BJ (cell line): ENCODE results near the gene SLIT3. TPM values are rescaled to one million over a fixed set of nuclear protein-coding genes. Genes with fewer than 3 reads are reported as not detected.

Experiments
- CTCF ChIA-PET: fragments of 350-600 bp; formaldehyde crosslinking; extraction: SDS; loops from one replicate; lab custom pipeline; 2021; ENCODE audit warnings: antibody characterized with exemption, inconsistent platforms; lab: Yijun Ruan, JAX
- POLR2A ChIA-PET: fragments of 300-600 bp; sonication (Branson Sonifier 250); formaldehyde crosslinking; extraction: SDS; loops from one replicate; lab custom pipeline; 2021; ENCODE audit warnings: antibody characterized with exemption; lab: Charles Lee
- DNase-seq: peaks from one replicate; pipeline ENCODE4 v3.0.0-alpha.2; 2011; ENCODE audit warnings: low read depth
- H3K27me3 ChIP-seq: 2 replicates; pipeline ENCODE4 v1.6.0; 2011; ENCODE audit warnings: low read length; ENCODE audit not compliant: control insufficient read depth, insufficient read depth
- H3K36me3 ChIP-seq: 2 replicates; pipeline ENCODE4 v1.5.1; 2011; ENCODE audit warnings: low read length; ENCODE audit not compliant: control insufficient read depth, insufficient read depth
- H3K4me3 ChIP-seq: 2 replicates; pipeline ENCODE4 v1.5.1; 2011; ENCODE audit warnings: low read depth, mild to moderate bottlenecking, control low read depth, low read length
- polyA plus RNA-seq: library from polyadenylated mRNA; depleted of rRNA; stranded (reverse); fragments of >200 nt; gene quantifications from 2 replicates; pipeline ENCODE4 v1.2.3, GENCODE V29; 2011
- TF ChIP-seq, protein P1 (sequence below): IDR thresholded peaks from 2 replicates; pipeline ENCODE4 v1.5.1; 2011; ENCODE audit warnings: low read depth, mild to moderate bottlenecking, control low read depth, inconsistent platforms, low read length, moderate library complexity; ENCODE audit not compliant: insufficient read depth

The SLIT3 gene
- polyA plus RNA-seq, 1 experiment: 26.8 TPM

DNA sequence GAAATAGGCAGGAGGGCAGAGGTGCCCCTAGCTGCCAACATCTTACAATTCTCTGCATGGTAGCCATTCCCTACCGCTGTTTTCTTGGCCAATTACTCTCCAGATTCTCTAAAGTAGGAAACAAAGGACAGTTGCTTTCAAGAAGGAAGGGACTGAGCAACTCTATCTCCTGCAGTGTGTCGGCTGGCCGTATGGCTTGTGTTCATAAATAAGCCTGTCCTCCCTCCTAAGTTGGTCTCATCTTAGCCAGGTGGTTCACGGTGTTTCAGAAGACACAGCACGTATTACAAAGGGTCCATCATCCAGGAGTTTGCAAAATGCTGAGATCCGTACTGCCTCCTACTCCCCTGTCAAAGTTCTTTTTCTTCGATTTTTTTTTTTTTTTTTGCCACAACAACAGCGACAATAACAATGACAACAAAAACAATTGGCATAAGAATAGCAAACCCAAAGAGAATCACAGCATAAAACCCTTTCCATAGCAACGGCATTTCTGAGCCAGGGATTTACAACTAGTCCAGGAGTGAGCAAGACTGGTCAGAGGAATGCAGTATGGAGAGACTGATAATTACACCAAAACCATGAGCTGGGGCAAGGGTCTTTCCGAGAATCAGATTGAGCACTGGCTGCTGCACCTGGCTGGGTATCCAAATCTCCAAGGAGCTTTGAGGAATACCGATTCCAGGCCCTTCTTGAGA lies 212.8 kb downstream of the SLIT3 start:
- CTCF ChIA-PET: interaction anchor here (1.7 kb wide), 1 partner anchor 92 kb away, joined by 3 read pairs; no protein-coding TSS in a partner anchor
- no peak for DNase-seq
- TF ChIP-seq, protein P1, sequence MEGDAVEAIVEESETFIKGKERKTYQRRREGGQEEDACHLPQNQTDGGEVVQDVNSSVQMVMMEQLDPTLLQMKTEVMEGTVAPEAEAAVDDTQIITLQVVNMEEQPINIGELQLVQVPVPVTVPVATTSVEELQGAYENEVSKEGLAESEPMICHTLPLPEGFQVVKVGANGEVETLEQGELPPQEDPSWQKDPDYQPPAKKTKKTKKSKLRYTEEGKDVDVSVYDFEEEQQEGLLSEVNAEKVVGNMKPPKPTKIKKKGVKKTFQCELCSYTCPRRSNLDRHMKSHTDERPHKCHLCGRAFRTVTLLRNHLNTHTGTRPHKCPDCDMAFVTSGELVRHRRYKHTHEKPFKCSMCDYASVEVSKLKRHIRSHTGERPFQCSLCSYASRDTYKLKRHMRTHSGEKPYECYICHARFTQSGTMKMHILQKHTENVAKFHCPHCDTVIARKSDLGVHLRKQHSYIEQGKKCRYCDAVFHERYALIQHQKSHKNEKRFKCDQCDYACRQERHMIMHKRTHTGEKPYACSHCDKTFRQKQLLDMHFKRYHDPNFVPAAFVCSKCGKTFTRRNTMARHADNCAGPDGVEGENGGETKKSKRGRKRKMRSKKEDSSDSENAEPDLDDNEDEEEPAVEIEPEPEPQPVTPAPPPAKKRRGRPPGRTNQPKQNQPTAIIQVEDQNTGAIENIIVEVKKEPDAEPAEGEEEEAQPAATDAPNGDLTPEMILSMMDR: no peak
- POLR2A ChIA-PET: no interaction called here
- Histone ChIP-seq H3K36me3 (no peaks in the 10 kb centered on the region), H3K27me3 (no peaks in the 10 kb centered on the region), H3K4me3 (no peak overlapping the region)

DNA sequence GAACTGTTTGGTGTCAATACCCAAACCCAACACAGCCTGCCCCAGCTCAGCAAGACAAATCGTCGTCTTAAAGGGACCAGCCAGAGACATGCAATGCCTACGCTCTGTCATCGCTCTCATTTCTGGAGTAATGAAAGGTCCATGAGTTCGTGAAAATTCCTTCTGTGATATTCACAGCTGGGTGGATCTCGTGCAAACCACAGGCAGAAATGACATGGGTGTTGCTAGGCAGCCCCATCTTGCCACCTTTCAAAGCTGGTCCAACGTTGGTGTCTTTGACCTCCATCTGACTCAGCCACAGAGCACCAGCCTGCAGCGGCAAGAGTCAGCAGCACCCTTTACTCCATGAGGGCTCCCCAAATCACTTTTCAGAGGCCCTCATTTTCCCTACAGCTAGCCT lies 215.3 kb downstream of the SLIT3 start:
- no peaks in the 10 kb centered on the region for H3K27me3 ChIP-seq
- ChIA-PET POLR2A (no interaction called here), CTCF (no interaction called here)
- DNase-seq: no peak
- TF ChIP-seq, protein P1: no peak
- no peak overlapping the region for H3K4me3 ChIP-seq
- H3K36me3 ChIP-seq: no peaks in the 10 kb centered on the region

DNA sequence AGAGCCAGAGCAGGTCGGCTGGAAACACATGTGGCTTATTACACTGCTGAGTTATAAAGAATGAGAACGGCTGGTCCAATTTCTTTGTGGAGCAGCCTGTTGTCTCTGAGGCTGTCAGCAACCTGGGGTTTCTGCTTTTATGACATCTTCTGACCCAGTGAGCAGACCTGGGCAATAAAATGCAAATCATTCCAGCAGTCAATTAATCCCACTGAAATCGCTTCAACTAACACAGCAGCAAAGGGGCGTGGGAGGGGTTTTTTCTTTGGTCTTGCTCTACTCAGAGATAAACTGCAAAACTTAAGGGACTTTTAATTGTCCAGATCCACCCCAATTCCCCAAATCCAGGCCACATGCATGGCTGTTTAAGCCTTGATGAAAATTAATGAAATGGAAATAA lies 215.7 kb downstream of the SLIT3 start:
- no peaks in the 10 kb centered on the region for H3K36me3 ChIP-seq
- no peaks in the 10 kb centered on the region for H3K27me3 ChIP-seq
- ChIA-PET POLR2A (no interaction called here), CTCF (no interaction called here)
- DNase-seq: no peak
- TF ChIP-seq, protein P1: no peak
- H3K4me3 ChIP-seq: no peak overlapping the region

DNA sequence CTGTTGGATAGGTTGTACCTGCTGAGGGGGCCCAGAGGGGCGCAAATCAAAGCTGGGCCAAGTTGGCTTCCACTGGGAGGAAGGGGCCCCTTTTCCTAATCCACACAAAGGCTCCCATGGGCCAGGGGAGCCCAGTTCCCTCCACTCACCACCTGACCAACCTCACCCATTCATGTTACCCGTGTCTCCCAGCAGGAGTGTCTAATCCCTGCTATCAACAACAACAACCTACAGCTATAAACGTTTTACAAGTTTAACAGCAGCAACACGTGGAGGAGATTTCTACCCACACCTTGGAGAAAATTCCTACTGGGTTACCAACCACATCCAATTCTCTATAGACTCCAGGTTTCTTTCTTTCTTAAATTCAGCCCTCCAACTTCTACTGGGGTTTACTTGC lies 216.2 kb downstream of the SLIT3 start:
- Histone ChIP-seq H3K36me3 (no peaks in the 10 kb centered on the region), H3K4me3 (no peak overlapping the region), H3K27me3 (no peaks in the 10 kb centered on the region)
- ChIA-PET POLR2A (no interaction called here), CTCF (no interaction called here)
- TF ChIP-seq, protein P1: no peak
- no peak for DNase-seq

DNA sequence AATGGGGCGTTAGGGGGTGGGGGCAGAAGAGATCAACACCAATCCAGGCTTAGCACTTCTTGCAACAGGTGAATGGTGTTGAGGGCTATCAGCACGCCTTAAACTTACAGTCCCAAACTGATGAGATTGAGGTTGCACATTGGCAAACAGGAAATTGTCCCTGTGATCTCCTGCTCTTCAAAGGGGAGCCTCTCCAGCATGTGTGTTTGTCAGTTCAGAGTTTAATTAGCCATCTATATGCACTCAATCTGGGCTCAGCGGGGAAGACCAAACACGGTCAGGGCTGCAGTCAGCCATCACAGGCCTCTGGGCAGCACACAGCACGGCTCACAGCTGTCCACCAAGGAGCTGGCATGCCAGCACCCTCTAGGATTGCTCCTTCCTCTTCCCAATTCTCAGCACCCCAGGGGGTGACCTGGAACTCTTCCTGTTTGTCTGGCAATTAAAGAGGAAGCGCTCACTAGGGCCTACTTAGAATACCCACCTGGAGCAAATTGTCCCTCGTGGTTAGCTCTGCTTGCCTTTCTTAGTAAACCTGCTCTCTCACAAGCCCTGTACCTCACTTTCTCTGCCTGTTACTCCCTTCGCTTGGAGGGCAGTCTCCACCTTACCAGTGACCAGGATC lies 217.4 kb downstream of the SLIT3 start:
- H3K36me3 ChIP-seq: no peaks in the 10 kb centered on the region
- no peak for DNase-seq
- TF ChIP-seq, protein P1: no peak
- no peaks in the 10 kb centered on the region for H3K27me3 ChIP-seq
- CTCF ChIA-PET: no interaction called here
- no peak overlapping the region for H3K4me3 ChIP-seq
- POLR2A ChIA-PET: no interaction called here
